OCI-LY1 (cell line): Measurements from ENCODE around the gene CYTH4.

Source experiments
- EZH2 ChIP-seq: fragments of 200-600 bp; sonication (generic), shearing (Covaris generic); IDR thresholded peaks from 2 replicates; pipeline ENCODE4 v1.8.0; 2017; ENCODE audit warnings: borderline replicate concordance, mixed run types, mild to moderate bottlenecking, antibody characterized with exemption, low read length, moderate library complexity, mixed read lengths
- TF ChIP-seq, protein P1 (sequence below): fragments of 200-600 bp; sonication (generic), shearing (Covaris generic); IDR thresholded peaks from 2 replicates; pipeline ENCODE4 v1.5.1; 2017; ENCODE audit warnings: mild to moderate bottlenecking, antibody characterized with exemption, low read length, moderate library complexity, mixed read lengths

DNA sequence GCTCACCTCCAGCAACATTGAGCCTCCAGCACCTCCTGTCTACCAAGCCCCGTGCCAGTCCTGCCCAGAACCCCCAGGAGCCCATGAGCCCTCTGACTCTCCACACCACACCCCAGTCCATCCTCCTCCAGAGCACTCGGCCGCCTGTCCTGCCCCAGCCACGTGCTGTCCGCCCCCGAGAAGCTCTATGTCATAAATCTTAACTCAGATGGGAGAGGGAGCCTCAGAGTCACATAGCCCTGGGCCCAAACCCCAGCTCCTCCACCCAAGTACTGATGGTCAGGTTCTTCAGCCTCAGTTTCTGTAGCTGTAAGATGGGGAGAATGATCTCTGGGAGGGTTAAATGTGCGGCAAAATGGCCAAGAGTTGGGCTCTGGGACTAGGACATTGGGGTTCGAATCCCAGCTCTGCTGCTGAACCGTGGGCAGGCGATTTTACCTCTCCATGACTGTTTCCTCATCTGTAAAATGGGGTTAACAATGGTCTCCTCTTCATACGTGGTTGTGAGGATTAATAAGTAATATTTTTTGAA is 27.8 kb downstream of the CYTH4 start:
- TF ChIP-seq, protein P1, sequence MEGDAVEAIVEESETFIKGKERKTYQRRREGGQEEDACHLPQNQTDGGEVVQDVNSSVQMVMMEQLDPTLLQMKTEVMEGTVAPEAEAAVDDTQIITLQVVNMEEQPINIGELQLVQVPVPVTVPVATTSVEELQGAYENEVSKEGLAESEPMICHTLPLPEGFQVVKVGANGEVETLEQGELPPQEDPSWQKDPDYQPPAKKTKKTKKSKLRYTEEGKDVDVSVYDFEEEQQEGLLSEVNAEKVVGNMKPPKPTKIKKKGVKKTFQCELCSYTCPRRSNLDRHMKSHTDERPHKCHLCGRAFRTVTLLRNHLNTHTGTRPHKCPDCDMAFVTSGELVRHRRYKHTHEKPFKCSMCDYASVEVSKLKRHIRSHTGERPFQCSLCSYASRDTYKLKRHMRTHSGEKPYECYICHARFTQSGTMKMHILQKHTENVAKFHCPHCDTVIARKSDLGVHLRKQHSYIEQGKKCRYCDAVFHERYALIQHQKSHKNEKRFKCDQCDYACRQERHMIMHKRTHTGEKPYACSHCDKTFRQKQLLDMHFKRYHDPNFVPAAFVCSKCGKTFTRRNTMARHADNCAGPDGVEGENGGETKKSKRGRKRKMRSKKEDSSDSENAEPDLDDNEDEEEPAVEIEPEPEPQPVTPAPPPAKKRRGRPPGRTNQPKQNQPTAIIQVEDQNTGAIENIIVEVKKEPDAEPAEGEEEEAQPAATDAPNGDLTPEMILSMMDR = no peak
- TF ChIP-seq EZH2 = no peak
